Measurements from ENCODE around the gene PGAM1.

PGAM1 gene

GRCh38 chr10:97445357-97445721 lies 19.3 kb downstream of the PGAM1 start:
- H3K4me3 ChIP-seq (ENCODE audit: low read depth, low read length) = peak overlapping the region; percentile 69
- TF ChIP-seq CTCF (conservative IDR thresholded peaks at IDR 0.05; ENCODE audit: low read depth, low read length) = no peak
- DNase-seq (ENCODE audit: low read depth) = no peak

- peak; percentile 21 for TF ChIP-seq CTCF (conservative IDR thresholded peaks at IDR 0.05; ENCODE audit: low read depth, low read length)
- DNase-seq (ENCODE audit: low read depth) = peak; percentile 97
- H3K4me3 ChIP-seq (ENCODE audit: low read depth, low read length) = peak within 1 kb of the TSS; percentile 69
Measured at GRCh38 chr10:97445722-97446639, 20.0 kb downstream of the PGAM1 start, which contains the start of the genes EXOSC1 and ZDHHC16. EXOSC1 (minus strand) TSS chr10:97446006; CDS start chr10:97445985, 21 bp downstream. ZDHHC16 (plus strand) TSS chr10:97446175; CDS start chr10:97451676, 5,501 bp downstream.

- H3K4me3 ChIP-seq (ENCODE audit: low read depth, low read length) = no peak overlapping the region
- DNase-seq (ENCODE audit: low read depth) = no peak
- no peak for TF ChIP-seq CTCF (conservative IDR thresholded peaks at IDR 0.05; ENCODE audit: low read depth, low read length)
Measured at GRCh38 chr10:97450828-97451227, 24.8 kb downstream of the PGAM1 start.

- DNase-seq (ENCODE audit: low read depth) = no peak
- no peak for TF ChIP-seq CTCF (conservative IDR thresholded peaks at IDR 0.05; ENCODE audit: low read depth, low read length)
- no peak overlapping the region for H3K4me3 ChIP-seq (ENCODE audit: low read depth, low read length)
Measured at GRCh38 chr10:97451605-97452004, 25.6 kb downstream of the PGAM1 start.

GRCh38 chr10:97452352-97452751 lies 26.4 kb downstream of the PGAM1 start:
- no peak for DNase-seq (ENCODE audit: low read depth)
- H3K4me3 ChIP-seq (ENCODE audit: low read depth, low read length) = no peak overlapping the region
- TF ChIP-seq CTCF (conservative IDR thresholded peaks at IDR 0.05; ENCODE audit: low read depth, low read length) = no peak

GRCh38 chr10:97454330-97455036 lies 28.5 kb downstream of the PGAM1 start:
- peak; percentile 71 for DNase-seq (ENCODE audit: low read depth)
- TF ChIP-seq CTCF (conservative IDR thresholded peaks at IDR 0.05; ENCODE audit: low read depth, low read length) = no peak
- H3K4me3 ChIP-seq (ENCODE audit: low read depth, low read length) = no peak overlapping the region

Data from choroid plexus epithelial cell (primary cell).